Mesenchymal stem cell (in vitro differentiated cells and primary cell): Measurements from ENCODE around the gene ANXA5. TPM values are rescaled to one million over a fixed set of nuclear protein-coding genes. Genes with fewer than 3 reads are reported as not detected.
A peak's percentile ranks its signal among the peaks of the same experiment; 100 is the strongest.

Experiments used
- DNase-seq: peaks from one replicate; pipeline ENCODE4 v3.0.0-alpha.2; 2013
- H2AFZ ChIP-seq: one replicate; pipeline ENCODE4 v1.6.1; 2013; ENCODE audit warnings: low read depth, mild to moderate bottlenecking, control low read depth, inconsistent platforms, low read length, moderate library complexity
- H2AK5ac ChIP-seq: 2 replicates; pipeline ENCODE4 v1.6.1; 2013; ENCODE audit warnings: low read length, moderate library complexity, mild to moderate bottlenecking, inconsistent platforms; ENCODE audit not compliant: severe bottlenecking
- H2BK120ac ChIP-seq: one replicate; pipeline ENCODE4 v1.6.1; 2013; ENCODE audit warnings: low read depth, mild to moderate bottlenecking, inconsistent platforms, low read length, moderate library complexity
- H2BK12ac ChIP-seq, 2 experiments: one replicate each; pipeline ENCODE4 v1.6.1; 2013; ENCODE audit warnings: inconsistent platforms in 2 of 2, low read length in 2 of 2, mild to moderate bottlenecking in 2 of 2, moderate library complexity in 2 of 2, control low read depth in 1 of 2
- H2BK15ac ChIP-seq: one replicate; pipeline ENCODE4 v1.6.1; 2013; ENCODE audit warnings: mild to moderate bottlenecking, low read depth, inconsistent platforms; ENCODE audit not compliant: poor library complexity, severe bottlenecking
- H2BK5ac ChIP-seq: 2 replicates; pipeline ENCODE4 v1.6.1; 2013; ENCODE audit warnings: low read depth, mild to moderate bottlenecking, low read length, control low read depth, inconsistent platforms; ENCODE audit not compliant: poor library complexity, severe bottlenecking
- H3K14ac ChIP-seq, 2 experiments: one replicate each; pipeline ENCODE4 v1.6.1; 2013; ENCODE audit warnings: inconsistent platforms in 2 of 2, low read length in 2 of 2, control low read depth in 1 of 2, mild to moderate bottlenecking in 1 of 2, moderate library complexity in 1 of 2
- H3K18ac ChIP-seq, 2 experiments: one replicate each; pipeline ENCODE4 v1.6.1; 2013; ENCODE audit warnings: inconsistent platforms in 2 of 2, low read length in 2 of 2, control low read depth in 1 of 2, low read depth in 1 of 2, mild to moderate bottlenecking in 1 of 2
- H3K23ac ChIP-seq, 2 experiments: one replicate each; pipeline ENCODE4 v1.6.1; 2013; ENCODE audit warnings: inconsistent platforms in 2 of 2, low read length in 2 of 2, mild to moderate bottlenecking in 2 of 2, moderate library complexity in 2 of 2, control low read depth in 1 of 2
- H3K27ac ChIP-seq: 2 replicates; pipeline ENCODE4 v1.5.1; 2013; ENCODE audit warnings: mild to moderate bottlenecking, moderate library complexity, low read length, control low read depth, inconsistent platforms; ENCODE audit not compliant: poor library complexity, severe bottlenecking
- H3K27me3 ChIP-seq, 2 experiments: 2 replicates each; pipeline versions ENCODE4 v1.6.1 to v1.7.0; 2013; ENCODE audit warnings: low read length in 2 of 2, mild to moderate bottlenecking in 2 of 2, moderate library complexity in 2 of 2, control low read depth in 1 of 2, inconsistent platforms in 1 of 2; ENCODE audit not compliant: control insufficient read depth in 1 of 2, insufficient read depth in 1 of 2
- H3K36me3 ChIP-seq, 2 experiments: 2 replicates each; pipeline versions ENCODE4 v1.6.1 to v1.7.0; 2013; ENCODE audit warnings: low read length in 2 of 2, control low read depth in 1 of 2, inconsistent platforms in 1 of 2, low read depth in 1 of 2, mild to moderate bottlenecking in 1 of 2; ENCODE audit not compliant: insufficient read depth in 2 of 2, control insufficient read depth in 1 of 2
- H3K4ac ChIP-seq, 2 experiments: one replicate each; pipeline ENCODE4 v1.6.1; 2013; ENCODE audit warnings: inconsistent platforms in 2 of 2, low read length in 2 of 2, mild to moderate bottlenecking in 2 of 2, moderate library complexity in 2 of 2, control low read depth in 1 of 2, low read depth in 1 of 2
- H3K4me1 ChIP-seq: 2 replicates; pipeline ENCODE4 v1.6.1; 2013; ENCODE audit warnings: low read depth, low read length, control low read depth; ENCODE audit not compliant: control insufficient read depth, insufficient read depth
- H3K4me2 ChIP-seq: 2 replicates; pipeline ENCODE4 v1.6.1; 2013; ENCODE audit warnings: low read length, mild to moderate bottlenecking, inconsistent platforms; ENCODE audit not compliant: poor library complexity, severe bottlenecking
- H3K4me3 ChIP-seq, 2 experiments: 2 replicates each; pipeline versions ENCODE4 v1.5.1 to v1.7.0; 2013; ENCODE audit warnings: low read length in 2 of 2, mild to moderate bottlenecking in 2 of 2, control low read depth in 1 of 2, low read depth in 1 of 2; ENCODE audit not compliant: insufficient read depth in 1 of 2
- H3K79me1 ChIP-seq: replicated peaks from 2 replicates; pipeline ENCODE4 v1.6.1; 2013; ENCODE audit warnings: mild to moderate bottlenecking, control low read depth, low read length, inconsistent platforms; ENCODE audit not compliant: poor library complexity, severe bottlenecking
- H3K9ac ChIP-seq: 2 replicates; pipeline ENCODE4 v1.7.0; 2013; ENCODE audit warnings: mild to moderate bottlenecking, low read length, moderate library complexity
- H3K9me3 ChIP-seq: 2 replicates; pipeline ENCODE4 v1.7.0; 2013; ENCODE audit warnings: mild to moderate bottlenecking, low read length; ENCODE audit not compliant: control insufficient read depth
- H4K8ac ChIP-seq: one replicate; pipeline ENCODE4 v1.6.1; 2013; ENCODE audit warnings: inconsistent platforms, mild to moderate bottlenecking, low read length, moderate library complexity
- H4K91ac ChIP-seq: one replicate; pipeline ENCODE4 v1.6.1; 2013; ENCODE audit warnings: mild to moderate bottlenecking, low read length, inconsistent platforms
- whole genome bisulfite sequencing: methylation state at CpG from one replicate; pipeline ENCODE4 v1.1.7; 2013; ENCODE audit warnings: mixed read lengths; 5-methylcytosine and 5-hydroxymethylcytosine counted together
- polyA plus RNA-seq, 2 experiments: library from polyadenylated mRNA; stranded (reverse); fragments of 200-250 nt; gene quantifications; one replicate each; pipeline ENCODE4 v1.2.3, GENCODE V29; 2013

The ANXA5 gene
- 578 TPM for polyA plus RNA-seq (2013, experiment 1 of 2)
- polyA plus RNA-seq (2013, experiment 2 of 2) = 600 TPM

GRCh38 chr4:121696581-121697461 is at the start of gene ANXA5:
ANXA5 (minus strand) TSS chr4:121696980; CDS start chr4:121696589, 391 bp downstream.
- peak within 1 kb of the TSS; percentile 91 for H2BK120ac ChIP-seq
- H3K14ac ChIP-seq = peak within 1 kb of the TSS; percentile 19 to 68
- H3K9me3 ChIP-seq = no peaks in the 10 kb centered on the region
- peak within 1 kb of the TSS; percentile 63 to 92 for H3K18ac ChIP-seq
- peak within 1 kb of the TSS; percentile 91 to 98 for H3K4me3 ChIP-seq
- no peaks in the 10 kb centered on the region for H3K27me3 ChIP-seq
- H3K4ac ChIP-seq = peak within 1 kb of the TSS; percentile 7 to 98
- DNase-seq = peak; percentile 90
- H3K9ac ChIP-seq = peak within 1 kb of the TSS; percentile 100
- peaks cover 4% of the 10 kb centered on the region for H3K79me1 ChIP-seq
- WGBS = under 1% methylated on average over 81 of the region's 91 CpGs
- H2BK12ac ChIP-seq = peak within 1 kb of the TSS in 1 of 2 experiments; percentile 70
- peak within 1 kb of the TSS; percentile 51 for H2AK5ac ChIP-seq
- peak within 1 kb of the TSS; percentile 97 for H2BK15ac ChIP-seq
- H2AFZ ChIP-seq = peak within 1 kb of the TSS; percentile 60
- H3K27ac ChIP-seq = peak within 1 kb of the TSS; percentile 89
- peak within 1 kb of the TSS; percentile 57 for H2BK5ac ChIP-seq
- peak within 1 kb of the TSS; percentile 71 for H4K91ac ChIP-seq
- peak within 1 kb of the TSS; percentile 90 for H3K4me2 ChIP-seq
- peaks cover 0 to 28% of the 10 kb centered on the region in 2 experiments for H3K36me3 ChIP-seq
- peak within 1 kb of the TSS in 1 of 2 experiments; percentile 98 for H3K23ac ChIP-seq
- peaks cover 2% of the 10 kb centered on the region for H3K4me1 ChIP-seq
- peak within 1 kb of the TSS; percentile 76 for H4K8ac ChIP-seq

GRCh38 chr4:121742794-121743193 is 46.0 kb upstream of the ANXA5 start:
- Histone ChIP-seq H2BK12ac (no peak overlapping the region), H2BK5ac (no peak overlapping the region), H2BK15ac (no peak overlapping the region), H4K8ac (no peak overlapping the region), H3K4me1 (no peaks in the 10 kb centered on the region), H3K4me3 (no peak overlapping the region), H3K4ac (no peak overlapping the region), H3K79me1 (no peaks in the 10 kb centered on the region), H3K4me2 (no peak overlapping the region), H3K9ac (no peak overlapping the region), H3K27me3 (no peaks in the 10 kb centered on the region), H3K14ac (no peak overlapping the region), H2AK5ac (no peak overlapping the region), H2BK120ac (no peak overlapping the region), H3K18ac (no peak overlapping the region), H3K27ac (no peak overlapping the region), H3K9me3 (no peaks in the 10 kb centered on the region), H3K36me3 (no peaks in the 10 kb centered on the region), H3K23ac (no peak overlapping the region), H2AFZ (no peak overlapping the region), H4K91ac (no peak overlapping the region)
- no peak for DNase-seq
- WGBS = 60% methylated on average over 3 of the region's 3 CpGs

GRCh38 chr4:121741751-121742150 is 45.0 kb upstream of the ANXA5 start:
- H2AFZ ChIP-seq = no peak overlapping the region
- H3K18ac ChIP-seq = no peak overlapping the region
- no peak overlapping the region for H3K4me2 ChIP-seq
- no peak overlapping the region for H4K8ac ChIP-seq
- H3K9me3 ChIP-seq = no peaks in the 10 kb centered on the region
- no peaks in the 10 kb centered on the region for H3K27me3 ChIP-seq
- no peak overlapping the region for H2BK12ac ChIP-seq
- no peak overlapping the region for H4K91ac ChIP-seq
- no peak for DNase-seq
- H3K36me3 ChIP-seq = no peaks in the 10 kb centered on the region
- H3K27ac ChIP-seq = no peak overlapping the region
- no peaks in the 10 kb centered on the region for H3K79me1 ChIP-seq
- H3K4me3 ChIP-seq = no peak overlapping the region
- no peak overlapping the region for H2BK5ac ChIP-seq
- H2AK5ac ChIP-seq = no peak overlapping the region
- 37% methylated on average over 3 of the region's 7 CpGs for WGBS
- no peak overlapping the region for H3K14ac ChIP-seq
- no peaks in the 10 kb centered on the region for H3K4me1 ChIP-seq
- H3K4ac ChIP-seq = no peak overlapping the region
- H2BK120ac ChIP-seq = no peak overlapping the region
- H3K23ac ChIP-seq = no peak overlapping the region
- no peak overlapping the region for H2BK15ac ChIP-seq
- H3K9ac ChIP-seq = no peak overlapping the region

DNA sequence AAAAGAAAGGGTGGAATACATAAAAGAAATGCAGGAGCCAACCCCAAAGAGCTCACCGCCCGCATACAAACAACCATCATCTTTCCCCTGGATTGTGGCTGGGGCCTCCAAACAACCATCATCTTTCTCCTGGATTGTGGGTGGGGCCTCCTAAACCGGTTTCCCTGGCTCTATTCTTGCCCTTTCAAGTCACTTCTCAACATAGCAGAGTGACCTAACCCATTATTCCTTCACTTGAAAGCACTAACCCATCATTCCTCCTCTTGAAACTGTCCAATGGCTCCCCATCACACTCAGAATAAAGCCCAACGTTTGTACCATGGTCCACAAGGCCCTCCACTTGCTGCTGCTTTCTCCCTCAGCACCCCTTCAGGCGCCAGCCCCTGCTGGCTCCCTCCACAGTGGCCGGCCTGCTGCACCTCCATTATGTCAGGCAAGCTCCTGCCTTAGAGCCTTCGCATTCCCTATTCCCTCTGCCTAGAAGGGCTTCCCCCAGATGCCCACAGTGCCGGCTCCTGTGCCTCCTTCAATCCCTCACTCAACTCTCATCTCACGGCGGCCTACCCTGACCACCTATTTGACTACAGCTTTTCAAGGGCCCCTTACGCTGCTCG is 44.1 kb upstream of the ANXA5 start:
- no peak overlapping the region for H3K23ac ChIP-seq
- H4K91ac ChIP-seq = no peak overlapping the region
- no peak overlapping the region for H3K4ac ChIP-seq
- no peak overlapping the region for H2BK120ac ChIP-seq
- no peak overlapping the region for H2BK5ac ChIP-seq
- H3K36me3 ChIP-seq = no peaks in the 10 kb centered on the region
- H3K9me3 ChIP-seq = no peaks in the 10 kb centered on the region
- no peak overlapping the region for H3K18ac ChIP-seq
- H3K27ac ChIP-seq = no peak overlapping the region
- no peak overlapping the region for H3K14ac ChIP-seq
- H2BK15ac ChIP-seq = no peak overlapping the region
- no peaks in the 10 kb centered on the region for H3K4me1 ChIP-seq
- H2AFZ ChIP-seq = no peak overlapping the region
- 68% methylated on average over 10 of the region's 12 CpGs for WGBS
- H4K8ac ChIP-seq = no peak overlapping the region
- H3K4me2 ChIP-seq = no peak overlapping the region
- no peaks in the 10 kb centered on the region for H3K27me3 ChIP-seq
- no peak overlapping the region for H2BK12ac ChIP-seq
- no peaks in the 10 kb centered on the region for H3K79me1 ChIP-seq
- H3K4me3 ChIP-seq = no peak overlapping the region
- DNase-seq = no peak
- no peak overlapping the region for H3K9ac ChIP-seq
- no peak overlapping the region for H2AK5ac ChIP-seq
